Osteocyte (in vitro differentiated cells): ENCODE results near the gene AP3S2. TPM values are rescaled to one million over a fixed set of nuclear protein-coding genes. Genes with fewer than 3 reads are reported as not detected.
A peak's percentile ranks its signal among the peaks of the same experiment; 100 is the strongest.

ENCODE experiments used
- DNase-seq: peaks from one replicate; pipeline ENCODE4 v3.0.0; 2021; ENCODE audit warnings: mixed read lengths; ENCODE audit not compliant: unreplicated experiment; ENCODE audit errors: extremely low spot score
- H3K27ac Mint-ChIP-seq: one replicate; pipeline ENCODE4 v1.8.0; 2021; ENCODE audit warnings: mild to moderate bottlenecking, mixed read lengths; ENCODE audit not compliant: unreplicated experiment
- H3K27me3 Mint-ChIP-seq: one replicate; pipeline ENCODE4 v1.8.0; 2021; ENCODE audit warnings: mixed read lengths; ENCODE audit not compliant: unreplicated experiment
- H3K36me3 Mint-ChIP-seq: one replicate; pipeline ENCODE4 v1.8.0; 2021; ENCODE audit warnings: mixed read lengths; ENCODE audit not compliant: unreplicated experiment
- H3K4me1 Mint-ChIP-seq: one replicate; pipeline ENCODE4 v1.8.0; 2021; ENCODE audit warnings: mixed read lengths; ENCODE audit not compliant: unreplicated experiment
- H3K4me3 Mint-ChIP-seq: one replicate; pipeline ENCODE4 v1.8.0; 2021; ENCODE audit warnings: mild to moderate bottlenecking, moderate library complexity, mixed read lengths; ENCODE audit not compliant: unreplicated experiment
- H3K9me3 Mint-ChIP-seq: one replicate; pipeline ENCODE4 v1.8.0; 2021; ENCODE audit warnings: mixed read lengths; ENCODE audit not compliant: unreplicated experiment
- total RNA-seq: library from RNA; stranded (reverse); gene quantifications from 2 replicates; pipeline ENCODE4 v1.2.1, GENCODE V29; 2021
- TF ChIP-seq, protein P1 (sequence below): fragments of 200-600 bp; sonication (generic); IDR thresholded peaks from 2 replicates; pipeline ENCODE4 v1.5.0; 2021; ENCODE audit warnings: antibody characterized with exemption, mild to moderate bottlenecking, moderate library complexity

AP3S2 gene
- total RNA-seq, 1 donor from 2014 or later: 26.9 TPM

DNA sequence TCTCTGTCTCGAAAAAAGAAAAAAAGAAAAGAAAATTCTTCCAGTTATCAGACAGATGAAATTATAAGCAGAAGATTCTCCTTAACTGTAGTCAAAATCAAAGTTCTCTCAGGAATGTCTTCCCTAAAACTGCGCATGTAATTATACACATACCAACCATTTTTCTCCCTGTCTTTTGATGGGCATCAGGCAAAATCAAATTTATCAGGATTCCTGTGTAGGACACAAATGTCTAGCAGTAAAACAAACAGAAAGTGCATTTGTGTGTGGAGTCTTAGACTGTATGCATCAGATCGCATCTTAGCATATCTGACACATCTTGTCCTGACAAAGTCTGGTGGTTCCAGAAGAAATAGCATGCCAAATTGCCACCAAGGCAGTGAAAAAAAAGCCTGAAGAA is 22.9 kb upstream of the AP3S2 start:
- TF ChIP-seq, protein P1, sequence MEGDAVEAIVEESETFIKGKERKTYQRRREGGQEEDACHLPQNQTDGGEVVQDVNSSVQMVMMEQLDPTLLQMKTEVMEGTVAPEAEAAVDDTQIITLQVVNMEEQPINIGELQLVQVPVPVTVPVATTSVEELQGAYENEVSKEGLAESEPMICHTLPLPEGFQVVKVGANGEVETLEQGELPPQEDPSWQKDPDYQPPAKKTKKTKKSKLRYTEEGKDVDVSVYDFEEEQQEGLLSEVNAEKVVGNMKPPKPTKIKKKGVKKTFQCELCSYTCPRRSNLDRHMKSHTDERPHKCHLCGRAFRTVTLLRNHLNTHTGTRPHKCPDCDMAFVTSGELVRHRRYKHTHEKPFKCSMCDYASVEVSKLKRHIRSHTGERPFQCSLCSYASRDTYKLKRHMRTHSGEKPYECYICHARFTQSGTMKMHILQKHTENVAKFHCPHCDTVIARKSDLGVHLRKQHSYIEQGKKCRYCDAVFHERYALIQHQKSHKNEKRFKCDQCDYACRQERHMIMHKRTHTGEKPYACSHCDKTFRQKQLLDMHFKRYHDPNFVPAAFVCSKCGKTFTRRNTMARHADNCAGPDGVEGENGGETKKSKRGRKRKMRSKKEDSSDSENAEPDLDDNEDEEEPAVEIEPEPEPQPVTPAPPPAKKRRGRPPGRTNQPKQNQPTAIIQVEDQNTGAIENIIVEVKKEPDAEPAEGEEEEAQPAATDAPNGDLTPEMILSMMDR: no peak
- DNase-seq: no peak
- Mint-ChIP-seq H3K27me3 (peaks cover 2% of the 10 kb centered on the region), H3K4me1 (peaks cover 18% of the 10 kb centered on the region), H3K9me3 (no peaks in the 10 kb centered on the region), H3K36me3 (no peaks in the 10 kb centered on the region), H3K4me3 (no peak overlapping the region), H3K27ac (no peak overlapping the region)

- Mint-ChIP-seq H3K4me3 (peak within 1 kb of the TSS; percentile 88), H3K36me3 (no peaks in the 10 kb centered on the region), H3K27ac (peak within 1 kb of the TSS; percentile 86), H3K9me3 (no peaks in the 10 kb centered on the region), H3K27me3 (no peaks in the 10 kb centered on the region), H3K4me1 (peaks cover 21% of the 10 kb centered on the region)
- DNase-seq: peak; percentile 88
- TF ChIP-seq, protein P1: no peak
Measured at GRCh38 chr15:89912674-89913396, 19.0 kb upstream of the AP3S2 start, which contains the start of gene ARPIN. Gene ARPIN (minus strand): TSS chr15:89912952. CDS start chr15:89912835, 117 bp downstream.

DNA sequence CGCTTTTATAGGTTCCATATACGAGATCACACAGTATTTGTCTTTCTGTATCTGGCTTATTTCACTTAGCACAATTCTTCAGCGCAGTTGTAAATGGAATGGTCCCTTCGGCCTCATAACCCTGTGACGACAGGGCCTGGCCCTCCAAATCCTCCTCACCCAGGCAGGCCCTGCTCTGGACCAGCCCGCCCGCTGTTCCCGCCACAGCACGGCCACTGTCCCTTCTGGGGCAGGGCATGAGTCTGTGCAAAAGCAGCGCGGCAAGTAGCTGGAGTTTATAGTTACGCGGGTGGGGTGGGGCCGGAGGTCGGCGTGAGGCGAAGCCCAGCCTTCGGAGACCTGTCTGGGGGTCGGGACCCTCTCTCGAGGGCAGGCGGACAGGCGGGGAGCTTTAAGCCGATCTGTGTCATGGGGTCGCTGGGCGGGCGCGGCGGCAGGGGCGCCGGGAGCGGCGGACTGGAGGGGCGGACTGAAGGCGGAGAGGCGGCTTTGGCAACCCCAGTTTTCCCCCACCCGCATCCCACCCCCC is 18.4 kb upstream of the AP3S2 start:
- H3K4me1 Mint-ChIP-seq: peaks cover 21% of the 10 kb centered on the region
- TF ChIP-seq, protein P1: no peak
- DNase-seq: no peak
- H3K9me3 Mint-ChIP-seq: no peaks in the 10 kb centered on the region
- no peaks in the 10 kb centered on the region for H3K27me3 Mint-ChIP-seq
- no peaks in the 10 kb centered on the region for H3K36me3 Mint-ChIP-seq
- H3K4me3 Mint-ChIP-seq: peak overlapping the region; percentile 88
- H3K27ac Mint-ChIP-seq: peak overlapping the region; percentile 46

- Mint-ChIP-seq H3K4me1 (peaks cover 16% of the 10 kb centered on the region), H3K27ac (no peak overlapping the region), H3K9me3 (no peaks in the 10 kb centered on the region), H3K36me3 (peaks cover 3% of the 10 kb centered on the region), H3K27me3 (no peaks in the 10 kb centered on the region), H3K4me3 (peak overlapping the region; percentile 88)
- DNase-seq: no peak
- TF ChIP-seq, protein P1: no peak
Measured at GRCh38 chr15:89910891-89911626, 17.3 kb upstream of the AP3S2 start.

DNA sequence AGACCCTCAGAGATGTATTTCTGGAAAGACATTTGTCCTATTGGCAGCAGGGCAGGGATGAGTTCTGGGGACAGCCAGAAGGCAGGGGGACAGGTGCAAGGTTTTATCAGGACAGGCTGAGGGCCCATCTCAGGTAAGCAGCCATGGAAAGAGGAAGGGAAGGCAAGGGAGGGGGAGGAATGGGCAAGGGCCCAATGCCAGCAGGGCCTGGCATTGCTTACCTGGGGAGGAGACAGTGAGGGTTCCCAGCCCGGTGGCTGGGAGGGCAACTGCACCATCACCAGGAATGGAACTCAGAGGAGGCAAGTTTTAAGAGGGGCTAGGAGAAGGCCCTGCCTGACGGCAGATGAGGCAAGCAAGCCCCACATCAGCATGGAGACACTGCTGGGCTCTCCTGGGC is 15.8 kb upstream of the AP3S2 start:
- TF ChIP-seq, protein P1: no peak
- no peaks in the 10 kb centered on the region for H3K9me3 Mint-ChIP-seq
- H3K4me3 Mint-ChIP-seq: no peak overlapping the region
- peaks cover 9% of the 10 kb centered on the region for H3K36me3 Mint-ChIP-seq
- H3K27me3 Mint-ChIP-seq: no peaks in the 10 kb centered on the region
- H3K27ac Mint-ChIP-seq: no peak overlapping the region
- peaks cover 16% of the 10 kb centered on the region for H3K4me1 Mint-ChIP-seq
- DNase-seq: no peak
